GM19463 (cell line): Measurements from ENCODE around the gene LCMT1.

Experiments
- ATAC-seq: cut with Tn5 transposase; IDR thresholded peaks from one replicate; pipeline ENCODE4 v1.9.1; 2021; ENCODE audit warnings: mild to moderate bottlenecking, moderate library complexity; ENCODE audit not compliant: unreplicated experiment

The LCMT1 gene

DNA sequence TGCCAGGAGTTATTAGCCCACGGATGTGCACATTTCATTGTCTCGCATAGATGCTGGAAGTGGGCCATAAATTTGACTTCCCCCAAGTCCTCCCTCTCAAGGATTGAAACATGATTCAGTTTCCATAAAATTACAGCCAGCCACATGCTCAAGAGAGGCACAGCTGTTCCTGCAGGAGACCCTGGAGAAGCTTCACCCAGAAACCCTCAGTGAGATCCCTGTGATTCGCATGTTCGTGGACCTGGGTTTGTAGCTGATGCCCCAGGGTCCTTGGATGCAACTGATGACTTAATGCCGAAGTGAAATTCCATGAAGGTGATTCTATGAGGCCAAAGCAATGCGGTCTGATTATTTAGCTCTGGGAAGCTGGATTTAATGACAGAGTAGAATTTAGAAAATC is 80.6 kb downstream of the LCMT1 start:
- no peak for ATAC-seq

DNA sequence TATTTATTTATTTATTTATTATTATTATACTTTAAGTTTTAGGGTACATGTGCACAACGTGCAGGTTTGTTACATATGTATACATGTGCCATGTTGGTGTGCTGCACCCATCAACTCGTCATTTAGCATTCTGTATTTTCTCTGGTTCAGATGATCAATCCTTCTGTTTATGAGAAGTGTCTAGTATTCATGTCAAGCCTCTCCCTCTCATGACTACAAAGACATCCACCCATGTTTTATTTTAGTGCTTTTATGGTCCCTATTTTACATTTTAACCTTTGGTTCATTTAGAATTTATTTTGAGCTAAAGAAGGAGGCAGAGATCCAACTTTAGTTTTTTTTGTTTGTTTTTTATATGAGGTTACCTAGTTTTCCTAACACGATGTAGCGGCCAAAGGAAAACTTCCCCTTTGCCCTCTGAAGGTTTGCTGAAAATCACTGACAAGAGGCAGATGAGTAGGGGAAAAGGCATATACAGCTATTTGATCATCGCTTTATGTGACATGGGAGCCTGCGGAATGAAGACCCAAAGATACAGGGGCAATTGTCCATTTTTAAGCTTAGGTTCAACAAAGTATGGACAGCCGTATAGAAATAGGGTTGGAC is 82.8 kb downstream of the LCMT1 start:
- no peak for ATAC-seq

DNA sequence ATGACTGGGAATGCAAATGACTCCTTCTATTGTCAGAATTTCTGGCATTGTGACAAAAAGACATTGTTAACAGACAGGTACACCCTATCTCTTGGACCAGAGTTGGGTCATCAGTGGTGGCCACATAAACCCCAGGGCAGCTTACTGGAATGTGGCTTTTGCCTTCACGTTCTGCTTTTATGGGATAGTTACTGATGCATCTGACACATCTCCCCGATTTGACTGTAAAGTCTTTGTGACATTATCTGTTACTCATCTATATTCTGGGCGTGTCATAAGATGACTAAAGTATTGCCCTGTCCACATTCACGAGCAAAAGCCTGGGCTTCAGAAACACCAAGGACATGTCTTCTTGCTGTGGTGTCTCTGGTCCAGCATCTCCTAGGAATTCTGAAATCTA is 86.5 kb downstream of the LCMT1 start:
- no peak for ATAC-seq

- ATAC-seq: no peak
Measured at GRCh38 chr16:25199457-25199856, 87.9 kb downstream of the LCMT1 start.

DNA sequence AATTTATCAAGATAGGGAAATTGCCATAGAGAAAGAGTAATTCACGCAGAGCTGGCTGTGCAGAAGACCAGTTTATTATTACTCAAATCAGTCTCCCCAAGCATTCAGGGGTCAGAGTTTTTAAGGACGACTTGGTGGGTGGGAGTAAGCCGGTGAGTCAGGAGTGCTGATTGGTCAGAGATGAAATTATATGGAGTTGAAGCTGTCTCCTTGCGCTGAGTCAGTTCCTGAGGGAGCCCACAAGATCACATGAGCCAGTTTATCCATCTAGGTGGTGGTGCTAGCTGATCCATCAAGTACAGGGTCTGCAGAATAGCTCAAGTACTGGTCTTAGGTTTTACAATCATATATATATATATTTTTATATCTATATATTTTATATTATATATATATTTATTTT is 99.2 kb downstream of the LCMT1 start:
- ATAC-seq: no peak

- no peak for ATAC-seq
Measured at GRCh38 chr16:25212636-25213035, 101.1 kb downstream of the LCMT1 start.

- no peak for ATAC-seq
Measured at GRCh38 chr16:25213709-25214397, 102.3 kb downstream of the LCMT1 start.

DNA sequence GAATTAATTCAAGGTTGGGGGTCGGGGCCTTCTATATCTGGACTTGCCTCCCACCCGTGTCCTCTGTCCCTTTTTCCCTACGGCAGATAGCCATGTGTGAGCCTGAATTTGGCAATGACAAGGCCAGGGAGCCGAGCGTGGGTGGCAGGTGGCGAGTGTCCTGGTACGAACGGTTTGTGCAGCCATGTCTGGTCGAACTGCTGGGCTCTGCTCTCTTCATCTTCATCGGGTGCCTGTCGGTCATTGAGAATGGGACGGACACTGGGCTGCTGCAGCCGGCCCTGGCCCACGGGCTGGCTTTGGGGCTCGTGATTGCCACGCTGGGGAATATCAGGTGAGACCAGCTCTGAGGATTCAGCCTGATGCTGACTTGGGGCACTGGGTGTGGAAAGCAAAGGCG is 105.6 kb downstream of the LCMT1 start:
- ATAC-seq: no peak

DNA sequence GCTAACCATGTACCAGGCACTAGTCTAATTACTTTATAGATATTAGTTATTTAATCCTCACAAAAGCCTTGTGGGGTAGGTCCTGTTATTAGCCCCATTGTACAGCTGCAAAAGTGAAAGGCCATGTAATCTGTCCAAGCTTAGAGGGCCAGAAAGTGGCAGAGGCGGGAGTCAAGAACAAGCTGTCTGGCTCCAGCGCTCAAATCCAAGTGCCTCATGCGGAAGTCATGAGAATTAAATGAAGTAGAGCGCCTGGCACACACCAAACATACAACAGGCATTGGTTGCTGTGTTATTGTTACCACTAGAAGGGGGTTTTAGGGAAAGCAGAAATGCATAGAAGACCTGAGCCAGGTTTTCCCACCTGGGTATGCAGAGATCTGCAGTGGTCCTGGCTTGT is 106.4 kb downstream of the LCMT1 start:
- ATAC-seq: no peak

GRCh38 chr16:25219070-25219737 is 107.7 kb downstream of the LCMT1 start:
- no peak for ATAC-seq

- no peak for ATAC-seq
Measured at GRCh38 chr16:25222959-25223358, 111.4 kb downstream of the LCMT1 start.

GRCh38 chr16:25223964-25224363 is 112.4 kb downstream of the LCMT1 start:
- no peak for ATAC-seq

- no peak for ATAC-seq
Measured at GRCh38 chr16:25224731-25225319, 113.3 kb downstream of the LCMT1 start.
